ENCODE results near the gene RYR1. TPM values are rescaled to one million over a fixed set of nuclear protein-coding genes. Genes with fewer than 3 reads are reported as not detected.

Gene RYR1
- total RNA-seq, 1 experiment from 2014 or later, result 4.1 TPM

DNA sequence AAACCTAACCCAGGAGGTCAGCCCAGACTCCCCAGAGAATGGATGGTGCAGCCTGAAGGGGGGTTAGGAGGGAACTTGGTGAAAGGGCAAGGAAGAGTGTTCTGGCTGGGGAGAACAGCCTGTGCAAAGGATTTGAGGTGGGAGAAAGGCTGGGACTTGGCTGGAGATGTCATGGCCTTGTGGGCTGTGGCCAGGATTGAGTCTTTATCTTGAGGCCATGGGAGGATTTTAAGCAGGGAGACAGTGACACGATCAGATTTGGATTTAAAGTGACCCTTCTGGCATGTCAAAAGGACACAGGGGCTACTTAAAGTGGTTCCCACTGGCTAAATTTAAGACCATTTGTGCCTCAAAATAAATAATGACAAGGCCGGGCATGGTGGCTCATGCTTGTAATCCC is 154.6 kb downstream of the RYR1 start:
- H3K9ac ChIP-seq (ENCODE audit: low read length), result no peak overlapping the region
- no peak for TF ChIP-seq RAD21 (IDR thresholded peaks at IDR 0.05; ENCODE audit: low read depth)
- TF ChIP-seq SRF (IDR thresholded peaks at IDR 0.05; ENCODE audit: low read depth), result no peak
- no peak for TF ChIP-seq CBX3 (IDR thresholded peaks at IDR 0.05; ENCODE audit: low read depth)
- no peak for TF ChIP-seq YY1 (IDR thresholded peaks at IDR 0.05; ENCODE audit: extremely low read depth, insufficient replicate concordance, low read depth, low read length)
- no peak for TF ChIP-seq REST (IDR thresholded peaks at IDR 0.05; ENCODE audit: low read depth)
- no peak for TF ChIP-seq POLR2AphosphoS5 (IDR thresholded peaks at IDR 0.05; ENCODE audit: low read depth, low read length)
- no peak for TF ChIP-seq EGR1 (IDR thresholded peaks at IDR 0.05; ENCODE audit: low read depth)
- no peak for TF ChIP-seq TCF7L2 (IDR thresholded peaks at IDR 0.05; ENCODE audit: borderline replicate concordance, extremely low read depth, insufficient read depth, insufficient read length)
- CTCF ChIA-PET, result interaction anchor here (0.7 kb wide), 1 partner anchor 54 kb away, joined by 4 read pairs; no protein-coding TSS in a partner anchor
- no peaks in the 10 kb centered on the region for H3K36me3 ChIP-seq (ENCODE audit: control insufficient read depth in 1 of 2, insufficient read depth in 2 of 2, low read length in 2 of 2)
- no peaks in the 10 kb centered on the region for H3K27me3 ChIP-seq (ENCODE audit: insufficient read depth, low read length)
- H3K4me2 ChIP-seq (ENCODE audit: low read length), result no peak overlapping the region
- no peaks in the 10 kb centered on the region for H3K4me1 ChIP-seq (ENCODE audit: control insufficient read depth in 1 of 2, insufficient read depth in 2 of 2, low read length in 2 of 2)
- RAD21 ChIA-PET (ENCODE audit: low non-redundant PET in 1 of 2, low total read pairs in 2 of 2, uncharacterized antibody in 2 of 2, unreplicated experiment in 2 of 2), result no interaction called here
- intact Hi-C loops (cut with micrococcal nuclease), result no loop called here
- no TSS peak for BruUV-seq (replicated peaks)
- H4K20me1 ChIP-seq (ENCODE audit: insufficient read depth), result no peaks in the 10 kb centered on the region
- POLR2A ChIA-PET, result no interaction called here
- DNase-seq (ENCODE audit: low read depth, low spot score), result no peak
- H3K9me2 ChIP-seq (ENCODE audit: insufficient read depth), result no peaks in the 10 kb centered on the region
- no peak for ATAC-seq
- H3K9me3 ChIP-seq (ENCODE audit: control insufficient read depth in 1 of 2, insufficient read depth in 1 of 2, low read depth in 1 of 2, low read length in 2 of 2), result no peaks in the 10 kb centered on the region
- no peaks in the 10 kb centered on the region for H3K79me2 ChIP-seq (ENCODE audit: insufficient read depth, low read length)
- H3K4me3 ChIP-seq (replicated peaks in 1 of 2; ENCODE audit: low read depth in 1 of 2, low read length in 2 of 2), result no peak overlapping the region
- H2AFZ ChIP-seq (ENCODE audit: low read depth, low read length, poor library complexity, severe bottlenecking), result no peak overlapping the region
- no peak overlapping the region for H3K27ac ChIP-seq (ENCODE audit: low read depth, low read length)

Measured in HCT116 (cell line).